K562 (cell line): Measurements from ENCODE around the gene HPCAL1. TPM values are rescaled to one million over a fixed set of nuclear protein-coding genes. Genes with fewer than 3 reads are reported as not detected.

Source experiments
- ATAC-seq: fragments of 200-7000 bp; cut with Tn5 transposase; 3 replicates; pipeline ENCODE4 v1.9.1; 2020; ENCODE audit warnings: moderate library complexity
- BruUV-seq: library from RNA; stranded (reverse); fragments of 400-500 nt; replicated peaks from 2 replicates; lab custom pipeline; 2021; lab: Mats Ljungman, UMichigan
- CTCF ChIA-PET: fragments of 300-600 bp; formaldehyde crosslinking; extraction: SDS; loops from one replicate; lab custom pipeline; 2021; ENCODE audit warnings: low intra/inter-chr PET ratio; lab: Yijun Ruan, JAX
- POLR2A ChIA-PET: fragments of 300-600, 350-650 bp; sonication (Branson Sonifier 250); formaldehyde crosslinking; extraction: SDS; loops from one replicate; lab custom pipeline; 2021; ENCODE audit warnings: antibody characterized with exemption, inconsistent platforms; lab: Yijun Ruan, JAX
- DNase-seq, 4 experiments: peaks; one replicate each; pipeline versions ENCODE4 v3.0.0 to v3.0.0-alpha.2; 2011 to 2018; ENCODE audit warnings: low spot score in 3 of 4, mixed read lengths in 3 of 4; ENCODE audit errors: extremely low read depth in 1 of 4
- FAIRE-seq: peaks from 2 replicates; lab custom pipeline; 2011; peaks lifted over from hg19 to GRCh38; lab: Jason Lieb, UNC
- H2AFZ ChIP-seq: 2 replicates; pipeline ENCODE4 v1.6.0; 2011; ENCODE audit warnings: low read depth, low read length, control low read depth, inconsistent platforms
- H3K27ac ChIP-seq: fragments of 200-600 bp; 3 replicates; pipeline ENCODE4 v1.8.0; 2011; ENCODE audit warnings: low read depth, mild to moderate bottlenecking, control low read depth, inconsistent platforms, low read length, moderate library complexity, mixed read lengths; ENCODE audit errors: extremely low read depth
- H3K27me3 ChIP-seq, 2 experiments: fragments of 300-600 bp in 1 of 2; 2 replicates in 1 of 2; 3 replicates in 1 of 2; pipeline versions ENCODE4 v1.6.0 to v1.8.0; 2011; ENCODE audit warnings: inconsistent platforms in 2 of 2, low read length in 2 of 2, mild to moderate bottlenecking in 1 of 2, mixed read lengths in 1 of 2, moderate library complexity in 1 of 2; ENCODE audit not compliant: control insufficient read depth in 2 of 2, insufficient read depth in 2 of 2
- H3K36me3 ChIP-seq: fragments of 300-600 bp; 3 replicates; pipeline ENCODE4 v1.8.0; 2011; ENCODE audit warnings: mild to moderate bottlenecking, low read length, inconsistent platforms; ENCODE audit not compliant: control insufficient read depth, insufficient read depth
- H3K4me1 ChIP-seq, 2 experiments: fragments of 200-600 bp in 1 of 2; replicated peaks in 1 of 2; 2 replicates in 1 of 2; 3 replicates in 1 of 2; pipeline versions ENCODE4 v1.5.1 to v1.8.0; 2011; ENCODE audit warnings: inconsistent platforms in 2 of 2, low read length in 2 of 2, mild to moderate bottlenecking in 1 of 2, mixed read lengths in 1 of 2, moderate library complexity in 1 of 2; ENCODE audit not compliant: control insufficient read depth in 2 of 2, insufficient read depth in 2 of 2
- H3K4me2 ChIP-seq: 2 replicates; pipeline ENCODE4 v1.6.1; 2011; ENCODE audit warnings: low read length, control low read depth, inconsistent platforms, mixed read lengths; ENCODE audit not compliant: insufficient read depth
- H3K4me3 ChIP-seq: fragments of 200-600 bp; sonication (generic), shearing (Covaris generic); 2 replicates; pipeline ENCODE4 v1.5.1; 2016; ENCODE audit warnings: control low read depth, inconsistent platforms
- H3K79me2 ChIP-seq: fragments of 200-600 bp; 3 replicates; pipeline ENCODE4 v1.8.0; 2011; ENCODE audit warnings: low read length, inconsistent platforms; ENCODE audit not compliant: control insufficient read depth, insufficient read depth
- H3K9ac ChIP-seq, 2 experiments: 2 replicates each; pipeline versions ENCODE4 v1.6.0 to v1.6.1; 2011; ENCODE audit warnings: low read depth in 2 of 2, low read length in 2 of 2, control low read depth in 1 of 2, inconsistent platforms in 1 of 2, mild to moderate bottlenecking in 1 of 2, mixed read lengths in 1 of 2; ENCODE audit not compliant: insufficient read depth in 1 of 2
- H3K9me1 ChIP-seq: one replicate; pipeline ENCODE4 v1.6.0; 2011; ENCODE audit warnings: inconsistent platforms, mild to moderate bottlenecking, low read length, moderate library complexity; ENCODE audit not compliant: control insufficient read depth, insufficient read depth
- H3K9me3 ChIP-seq: replicated peaks from 2 replicates; pipeline ENCODE4 v1.5.1; 2011; ENCODE audit warnings: low read depth, low read length, inconsistent platforms; ENCODE audit not compliant: control insufficient read depth, insufficient read depth
- H4K20me1 ChIP-seq: replicated peaks from 2 replicates; pipeline ENCODE4 v1.6.1; 2011; ENCODE audit warnings: low read length, inconsistent platforms, mixed read lengths; ENCODE audit not compliant: control insufficient read depth, insufficient read depth
- ATF3 ChIP-seq, 2 experiments: fragments of 450-650 bp in 1 of 2; sonication (generic) in 1 of 2; formaldehyde crosslinking in 1 of 2; IDR thresholded peaks in 1 of 2; conservative IDR thresholded peaks in 1 of 2; 2 replicates each; pipeline versions ENCODE4 v1.6.1 to v1.8.1; 2016 to 2023; ENCODE audit warnings: mild to moderate bottlenecking in 2 of 2, moderate library complexity in 2 of 2, inconsistent platforms in 1 of 2, missing genetic modification reagents in 1 of 2
- FIP1L1 ChIP-seq: fragments of 200-400 bp; formaldehyde crosslinking; IDR thresholded peaks from 2 replicates; pipeline ENCODE4 v1.6.1; 2018; ENCODE audit warnings: mild to moderate bottlenecking, low read depth, low read length; ENCODE audit not compliant: poor library complexity, severe bottlenecking
- RBM25 ChIP-seq: fragments of 200-400 bp; formaldehyde crosslinking; IDR thresholded peaks from 2 replicates; pipeline ENCODE4 v1.6.1; 2018; ENCODE audit warnings: low read length, low read depth, moderate library complexity; ENCODE audit not compliant: severe bottlenecking
- RFX5 ChIP-seq: IDR thresholded peaks from 2 replicates; pipeline ENCODE4 v1.6.1; 2011; ENCODE audit warnings: low read depth, mild to moderate bottlenecking, improper control_type of control experiment, low read length
- TEAD2 ChIP-seq: fragments of 450-650 bp; IDR thresholded peaks from 2 replicates; pipeline ENCODE4 v1.6.1; 2016; ENCODE audit warnings: missing genetic modification characterization, control low read depth, missing compliant biosample characterization
- TSC22D4 ChIP-seq: fragments of 450-650 bp; IDR thresholded peaks from 2 replicates; pipeline ENCODE4 v1.6.1; 2016; ENCODE audit warnings: missing genetic modification characterization, missing biosample characterization, control low read depth
- ZNF395 ChIP-seq: fragments of 200-800 bp; sonication (Bioruptor generic); IDR thresholded peaks from 2 replicates; pipeline ENCODE4 v1.6.1; 2017; ENCODE audit warnings: missing genetic modification characterization, missing compliant biosample characterization
- ZNF57 ChIP-seq: fragments of 450-650 bp; formaldehyde crosslinking; IDR thresholded peaks from 2 replicates; pipeline ENCODE4 v1.4.0; 2020; ENCODE audit warnings: mild to moderate bottlenecking, moderate library complexity
- ZNF644 ChIP-seq: fragments of 200-800 bp; sonication (Bioruptor generic); IDR thresholded peaks from 2 replicates; pipeline ENCODE4 v1.6.1; 2016; ENCODE audit warnings: low read depth, missing genetic modification characterization, missing compliant biosample characterization
- WGBS: fragments of 100-300 bp; shearing (Covaris generic); methylation state at CpG from one replicate; pipeline ENCODE4 v1.1.6; 2016; ENCODE audit warnings: low coverage, mixed read lengths; ENCODE audit not compliant: insufficient coverage; ENCODE audit errors: missing lambda C conversion rate; 5-methylcytosine and 5-hydroxymethylcytosine counted together
- in situ Hi-C: fragments of 300-500 bp; cut with MboI; formaldehyde crosslinking; loops from 4 replicates; pipeline ENCODE4 v1.15.0; 2018; ENCODE audit warnings: inconsistent platforms, mixed read lengths
- intact Hi-C: fragments of 100-400 bp; cut with micrococcal nuclease; formaldehyde crosslinking; loops from 2 replicates; pipeline ENCODE4 v1.14.2; 2022
- polyA plus RNA-seq, 8 experiments: library from polyadenylated mRNA; depleted of rRNA in 4 of 8; stranded (reverse) in 5 of 8; unstranded in 3 of 8; fragments of >200 nt; fragmentation: Nextera tagmentation in 2 of 8; fragmentation: Illumina TruSeq in 1 of 8; extraction: Ambion mirVana in 2 of 8; extraction: Trizol in 1 of 8; gene quantifications; 2 replicates each; pipeline versions ENCODE4 v1.2.1 to v1.2.3, GENCODE V29; 2011 to 2014; ENCODE audit warnings: inconsistent platforms in 1 of 8, missing spikeins in 1 of 8
- total RNA-seq, 7 experiments: library from RNA; depleted of rRNA in 6 of 7; stranded (reverse); fragments of >200 nt in 6 of 7; fragmentation: Illumina TruSeq in 2 of 7; extraction: Trizol in 2 of 7; gene quantifications; 2 replicates each; pipeline versions ENCODE4 v1.2.1 to v1.2.3, GENCODE V29; 2011 to 2021; ENCODE audit warnings: low replicate concordance in 1 of 7
- TF ChIP-seq, protein P1 (sequence below): sonication (generic); formaldehyde crosslinking; IDR thresholded peaks from 2 replicates; pipeline ENCODE4 v1.8.1; 2022; ENCODE audit warnings: missing genetic modification reagents

HPCAL1 gene
- total and polyA plus RNA-seq, 9 of the 15 experiments (the other 6 are each of a cell fraction or from before 2014, with no cell fraction given): 2.7 to 65.5 (median 23.9) TPM

GRCh38 chr2:10352972-10353371 is 50.3 kb downstream of the HPCAL1 start:
- in situ Hi-C loops (no loop called here), intact Hi-C loops (no loop called here)
- H3K9me1 ChIP-seq: no peaks in the 10 kb centered on the region
- H3K27ac ChIP-seq: no peak overlapping the region
- H3K4me2 ChIP-seq: no peak overlapping the region
- peak; percentile 69 for TF ChIP-seq RBM25
- no peak for TF ChIP-seq ATF3 (IDR thresholded peaks at IDR 0.05)
- no peak for TF ChIP-seq ATF3 (CRISPR knock-in tag; conservative IDR thresholded peaks at IDR 0.05)
- H3K9ac ChIP-seq: peak overlapping the region in 1 of 2 experiments; percentile 29; a peak in 1 of 4 replicates
- H3K4me1 ChIP-seq: peaks cover 0 to 9% of the 10 kb centered on the region in 2 experiments; a peak in 4 of 5 replicates
- H3K9me3 ChIP-seq: no peaks in the 10 kb centered on the region
- WGBS: 85% methylated on average over 7 of the region's 7 CpGs
- ATAC-seq (no peak), FAIRE-seq (no peak), DNase-seq (no peak)
- no TSS peak for BruUV-seq
- ChIA-PET POLR2A (interaction anchor here (0.6 to 1.1 kb wide), 3 partner anchors 10 to 94 kb away, joined by 3 to 4 read pairs (median 3); no protein-coding TSS in a partner anchor), CTCF (no interaction called here)
- H3K27me3 ChIP-seq: no peaks in the 10 kb centered on the region
- peaks cover 7% of the 10 kb centered on the region; the same call in 1 of the 2 replicates for H4K20me1 ChIP-seq
- H3K4me3 ChIP-seq: no peak overlapping the region
- peaks cover 7% of the 10 kb centered on the region; the same call in 2 of the 3 replicates for H3K36me3 ChIP-seq
- H2AFZ ChIP-seq: no peak overlapping the region
- peaks cover 19% of the 10 kb centered on the region; the same call in 2 of the 3 replicates for H3K79me2 ChIP-seq

GRCh38 chr2:10353931-10354330 is 51.2 kb downstream of the HPCAL1 start:
- ATAC-seq (no peak), DNase-seq (no peak), FAIRE-seq (no peak)
- H3K4me1 ChIP-seq: peaks cover 0 to 9% of the 10 kb centered on the region in 2 experiments; a peak in 4 of 5 replicates
- in situ Hi-C loops (no loop called here), intact Hi-C loops (no loop called here)
- H3K27ac ChIP-seq: no peak overlapping the region
- H3K4me3 ChIP-seq: no peak overlapping the region
- H3K4me2 ChIP-seq: no peak overlapping the region
- H3K79me2 ChIP-seq: peaks cover 18% of the 10 kb centered on the region; the same call in 1 of the 3 replicates
- no TSS peak for BruUV-seq
- no peaks in the 10 kb centered on the region for H3K27me3 ChIP-seq
- H4K20me1 ChIP-seq: peaks cover 7% of the 10 kb centered on the region; the same call in 1 of the 2 replicates
- H3K9me3 ChIP-seq: no peaks in the 10 kb centered on the region
- no peak overlapping the region for H2AFZ ChIP-seq
- ChIA-PET POLR2A (no interaction called here), CTCF (no interaction called here)
- no peak overlapping the region for H3K9ac ChIP-seq
- no peaks in the 10 kb centered on the region for H3K9me1 ChIP-seq
- 72% methylated on average over 9 of the region's 9 CpGs for WGBS
- peaks cover 14% of the 10 kb centered on the region; the same call in 2 of the 3 replicates for H3K36me3 ChIP-seq
- TF ChIP-seq TEAD2: no peak
- TF ChIP-seq ZNF57 (CRISPR knock-in tag): no peak
- TF ChIP-seq ZNF395: no peak
- no peak for TF ChIP-seq RFX5
- TF ChIP-seq ZNF644: no peak
- TF ChIP-seq FIP1L1: no peak
- TF ChIP-seq, protein P1, sequence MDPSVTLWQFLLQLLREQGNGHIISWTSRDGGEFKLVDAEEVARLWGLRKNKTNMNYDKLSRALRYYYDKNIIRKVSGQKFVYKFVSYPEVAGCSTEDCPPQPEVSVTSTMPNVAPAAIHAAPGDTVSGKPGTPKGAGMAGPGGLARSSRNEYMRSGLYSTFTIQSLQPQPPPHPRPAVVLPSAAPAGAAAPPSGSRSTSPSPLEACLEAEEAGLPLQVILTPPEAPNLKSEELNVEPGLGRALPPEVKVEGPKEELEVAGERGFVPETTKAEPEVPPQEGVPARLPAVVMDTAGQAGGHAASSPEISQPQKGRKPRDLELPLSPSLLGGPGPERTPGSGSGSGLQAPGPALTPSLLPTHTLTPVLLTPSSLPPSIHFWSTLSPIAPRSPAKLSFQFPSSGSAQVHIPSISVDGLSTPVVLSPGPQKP: no peak
- no peak for TF ChIP-seq TSC22D4
